IMR-90 (cell line): ENCODE results near the gene SOCS2. TPM values are rescaled to one million over a fixed set of nuclear protein-coding genes. Genes with fewer than 3 reads are reported as not detected.

ENCODE experiments used
- ATAC-seq: fragments of 200-7000 bp; cut with Tn5 transposase; 2 replicates; pipeline ENCODE4 v1.9.1; 2020; ENCODE audit warnings: low read depth, mild to moderate bottlenecking, moderate library complexity
- BruUV-seq: library from RNA; stranded (reverse); fragments of 400-500 nt; replicated peaks from 2 replicates; lab custom pipeline; 2021; lab: Mats Ljungman, UMichigan
- CTCF ChIA-PET: fragments of 300-600 bp; formaldehyde crosslinking; extraction: SDS; loops from one replicate; lab custom pipeline; 2021; ENCODE audit warnings: antibody characterized with exemption; lab: Yijun Ruan, JAX
- POLR2A ChIA-PET: fragments of 300-600 bp; sonication (Branson Sonifier 250); formaldehyde crosslinking; loops from one replicate; lab custom pipeline; 2022; ENCODE audit warnings: antibody characterized with exemption; ENCODE audit not compliant: unreplicated experiment; lab: Charles Lee
- DNase-seq: peaks from one replicate; pipeline ENCODE4 v3.0.0; 2013
- H2AFZ ChIP-seq: replicated peaks from 2 replicates; pipeline ENCODE3; 2013; ENCODE audit warnings: low read length, mild to moderate bottlenecking; ENCODE audit not compliant: poor library complexity
- H2AK5ac ChIP-seq: 2 replicates; pipeline ENCODE4 v1.6.1; 2013; ENCODE audit warnings: low read depth, low read length, inconsistent platforms
- H2AK9ac ChIP-seq: replicated peaks from 2 replicates; pipeline ENCODE3; 2013; ENCODE audit warnings: mild to moderate bottlenecking, low read depth, low read length, moderate library complexity; ENCODE audit not compliant: poor library complexity
- H2BK120ac ChIP-seq: 2 replicates; pipeline ENCODE4 v1.6.1; 2013; ENCODE audit warnings: low read depth, low read length, inconsistent platforms
- H2BK15ac ChIP-seq: 3 replicates; pipeline ENCODE4 v1.6.1; 2013; ENCODE audit warnings: low read depth, low read length, inconsistent platforms
- H2BK20ac ChIP-seq: 2 replicates; pipeline ENCODE4 v1.6.1; 2013; ENCODE audit warnings: low read depth, mild to moderate bottlenecking, inconsistent platforms, low read length, moderate library complexity
- H2BK5ac ChIP-seq: 2 replicates; pipeline ENCODE4 v1.6.1; 2013; ENCODE audit warnings: mild to moderate bottlenecking, low read depth, low read length, inconsistent platforms; ENCODE audit not compliant: poor library complexity, severe bottlenecking
- H3K14ac ChIP-seq: replicated peaks from 2 replicates; pipeline ENCODE4 v1.6.1; 2013; ENCODE audit warnings: low read depth, low read length, inconsistent platforms
- H3K18ac ChIP-seq: 2 replicates; pipeline ENCODE4 v1.6.1; 2013; ENCODE audit warnings: low read depth, low read length, control low read depth
- H3K23ac ChIP-seq: 2 replicates; pipeline ENCODE4 v1.6.1; 2013; ENCODE audit warnings: low read depth, low read length, inconsistent platforms
- H3K27ac ChIP-seq: 2 replicates; pipeline ENCODE4 v1.5.1; 2013; ENCODE audit warnings: mild to moderate bottlenecking, control low read depth, low read length; ENCODE audit not compliant: insufficient read depth
- H3K27me3 ChIP-seq: 2 replicates; pipeline ENCODE4 v1.6.1; 2013; ENCODE audit warnings: low read length; ENCODE audit not compliant: control insufficient read depth, insufficient read depth
- H3K36me3 ChIP-seq: 2 replicates; pipeline ENCODE4 v1.6.1; 2013; ENCODE audit warnings: low read length, mixed read lengths; ENCODE audit not compliant: control insufficient read depth, insufficient read depth
- H3K4ac ChIP-seq: 2 replicates; pipeline ENCODE4 v1.6.1; 2013; ENCODE audit warnings: low read depth, low read length, inconsistent platforms
- H3K4me1 ChIP-seq: 2 replicates; pipeline ENCODE4 v1.6.1; 2013; ENCODE audit warnings: low read length, mixed read lengths; ENCODE audit not compliant: control insufficient read depth, insufficient read depth
- H3K4me2 ChIP-seq: 2 replicates; pipeline ENCODE4 v1.6.1; 2013; ENCODE audit warnings: low read depth, mild to moderate bottlenecking, control low read depth, low read length, moderate library complexity
- H3K4me3 ChIP-seq: 2 replicates; pipeline ENCODE4 v1.5.1; 2013; ENCODE audit warnings: low read depth, mild to moderate bottlenecking, control low read depth, low read length, moderate library complexity; ENCODE audit not compliant: insufficient read depth
- H3K56ac ChIP-seq: 2 replicates; pipeline ENCODE4 v1.6.1; 2013; ENCODE audit warnings: low read length, inconsistent platforms; ENCODE audit not compliant: insufficient read depth; ENCODE audit errors: extremely low read depth
- H3K79me1 ChIP-seq, 2 experiments: 2 replicates each; pipeline ENCODE4 v1.6.1; 2013; ENCODE audit warnings: low read length in 2 of 2, inconsistent platforms in 1 of 2, low read depth in 1 of 2
- H3K9ac ChIP-seq: 2 replicates; pipeline ENCODE4 v1.6.1; 2013; ENCODE audit warnings: low read depth, low read length, control low read depth
- H3K9me1 ChIP-seq: 2 replicates; pipeline ENCODE4 v1.6.1; 2013; ENCODE audit warnings: low read length, inconsistent platforms; ENCODE audit not compliant: insufficient read depth
- H3K9me3 ChIP-seq: 2 replicates; pipeline ENCODE4 v1.6.1; 2013; ENCODE audit warnings: low read length; ENCODE audit not compliant: control insufficient read depth, insufficient read depth
- H4K20me1 ChIP-seq: 2 replicates; pipeline ENCODE4 v1.6.1; 2013; ENCODE audit warnings: low read length, inconsistent platforms; ENCODE audit not compliant: insufficient read depth
- H4K5ac ChIP-seq: 2 replicates; pipeline ENCODE4 v1.6.1; 2013; ENCODE audit warnings: mild to moderate bottlenecking, low read depth, low read length, control low read depth
- H4K8ac ChIP-seq, 2 experiments: 2 replicates each; pipeline ENCODE4 v1.6.1; 2013; ENCODE audit warnings: low read depth in 2 of 2, low read length in 2 of 2, control low read depth in 1 of 2, inconsistent platforms in 1 of 2
- H4K91ac ChIP-seq: 2 replicates; pipeline ENCODE4 v1.6.1; 2013; ENCODE audit warnings: low read depth, low read length, inconsistent platforms; ENCODE audit not compliant: insufficient read depth
- CEBPB ChIP-seq: IDR thresholded peaks from 2 replicates; pipeline ENCODE4 v1.6.1; 2012; ENCODE audit warnings: low read depth, low read length, improper control_type of control experiment
- CHD1 ChIP-seq: IDR thresholded peaks from 2 replicates; pipeline ENCODE4 v1.6.1; 2012; ENCODE audit warnings: low read depth, low read length, improper control_type of control experiment
- FOS ChIP-seq: fragments of 150-350 bp; IDR thresholded peaks from 2 replicates; pipeline ENCODE4 v1.6.1; 2016; ENCODE audit warnings: low read depth, low read length
- MAFK ChIP-seq: IDR thresholded peaks from 2 replicates; pipeline ENCODE4 v1.6.1; 2012; ENCODE audit warnings: low read depth, low read length, improper control_type of control experiment
- MAZ ChIP-seq: IDR thresholded peaks from 2 replicates; pipeline ENCODE4 v1.6.1; 2012; ENCODE audit warnings: low read depth, mild to moderate bottlenecking, low read length, improper control_type of control experiment, moderate library complexity, borderline replicate concordance
- MXI1 ChIP-seq: IDR thresholded peaks from 2 replicates; pipeline ENCODE4 v1.6.1; 2012; ENCODE audit warnings: low read depth, mild to moderate bottlenecking, low read length, moderate library complexity, borderline replicate concordance
- POLR2A ChIP-seq: IDR thresholded peaks from 2 replicates; pipeline ENCODE4 v1.6.1; 2012; ENCODE audit warnings: mild to moderate bottlenecking, low read depth, low read length
- RAD21 ChIP-seq: IDR thresholded peaks from 2 replicates; pipeline ENCODE4 v1.6.1; 2012; ENCODE audit warnings: low read length, improper control_type of control experiment
- RCOR1 ChIP-seq: IDR thresholded peaks from 2 replicates; pipeline ENCODE4 v1.6.1; 2012; ENCODE audit warnings: mild to moderate bottlenecking, low read length, improper control_type of control experiment; ENCODE audit not compliant: insufficient replicate concordance
- RFX5 ChIP-seq: IDR thresholded peaks from 2 replicates; pipeline ENCODE4 v1.8.0; 2012; ENCODE audit warnings: low read depth, mild to moderate bottlenecking, low read length, moderate library complexity
- SMC3 ChIP-seq: fragments of 150-350 bp; IDR thresholded peaks from 2 replicates; pipeline ENCODE4 v1.6.1; 2016; ENCODE audit warnings: low read depth, mild to moderate bottlenecking, antibody characterized with exemption, low read length, moderate library complexity
- USF2 ChIP-seq: fragments of 150-350 bp; IDR thresholded peaks from 2 replicates; pipeline ENCODE4 v1.6.1; 2017; ENCODE audit warnings: mild to moderate bottlenecking, antibody characterized with exemption, low read length, low read depth
- WGBS, 2 experiments: methylation state at CpG; one replicate each; pipeline versions ENCODE4 v1.1.5 to v1.1.7; 2013; ENCODE audit warnings: missing lambda C conversion rate in 2 of 2; ENCODE audit not compliant: insufficient read length in 1 of 2; ENCODE audit errors: extremely low coverage in 2 of 2; 5-methylcytosine and 5-hydroxymethylcytosine counted together
- dilution Hi-C: fragments of 300-500 bp; cut with HindIII; formaldehyde crosslinking; loops from one replicate; pipeline ENCODE4 v1.14.3; 2018; ENCODE audit warnings: low sequenced_read_pairs; ENCODE audit not compliant: unreplicated experiment
- in situ Hi-C: fragments of 300-500 bp; cut with MboI; formaldehyde crosslinking; loops from 3 replicates; pipeline ENCODE4 v1.14.3; 2019; ENCODE audit warnings: low sequenced_read_pairs, inconsistent platforms, mixed read lengths
- intact Hi-C: fragments of 100-400 bp; cut with micrococcal nuclease; formaldehyde crosslinking; loops from 2 replicates; pipeline ENCODE4 v1.10.0; 2022
- polyA plus RNA-seq, 3 experiments: library from polyadenylated mRNA; depleted of rRNA; stranded (reverse); fragments of >200 nt; gene quantifications; 2 replicates each; pipeline ENCODE4 v1.2.3, GENCODE V29; 2012; ENCODE audit warnings: low replicate concordance in 1 of 3
- total RNA-seq: library from RNA; depleted of rRNA; stranded (reverse); fragments of >200 nt; gene quantifications from 2 replicates; pipeline ENCODE4 v1.2.3, GENCODE V29; 2012
- TF ChIP-seq, protein P1 (sequence below): fragments of 150-350 bp; IDR thresholded peaks from 2 replicates; pipeline ENCODE4 v1.6.1; 2016; ENCODE audit warnings: low read depth, mild to moderate bottlenecking, low read length, moderate library complexity, borderline replicate concordance

Gene SOCS2
- total and polyA plus RNA-seq, 2 of the 4 experiments (the other 2 are of a cell fraction), result 12.0 to 12.4 TPM

DNA sequence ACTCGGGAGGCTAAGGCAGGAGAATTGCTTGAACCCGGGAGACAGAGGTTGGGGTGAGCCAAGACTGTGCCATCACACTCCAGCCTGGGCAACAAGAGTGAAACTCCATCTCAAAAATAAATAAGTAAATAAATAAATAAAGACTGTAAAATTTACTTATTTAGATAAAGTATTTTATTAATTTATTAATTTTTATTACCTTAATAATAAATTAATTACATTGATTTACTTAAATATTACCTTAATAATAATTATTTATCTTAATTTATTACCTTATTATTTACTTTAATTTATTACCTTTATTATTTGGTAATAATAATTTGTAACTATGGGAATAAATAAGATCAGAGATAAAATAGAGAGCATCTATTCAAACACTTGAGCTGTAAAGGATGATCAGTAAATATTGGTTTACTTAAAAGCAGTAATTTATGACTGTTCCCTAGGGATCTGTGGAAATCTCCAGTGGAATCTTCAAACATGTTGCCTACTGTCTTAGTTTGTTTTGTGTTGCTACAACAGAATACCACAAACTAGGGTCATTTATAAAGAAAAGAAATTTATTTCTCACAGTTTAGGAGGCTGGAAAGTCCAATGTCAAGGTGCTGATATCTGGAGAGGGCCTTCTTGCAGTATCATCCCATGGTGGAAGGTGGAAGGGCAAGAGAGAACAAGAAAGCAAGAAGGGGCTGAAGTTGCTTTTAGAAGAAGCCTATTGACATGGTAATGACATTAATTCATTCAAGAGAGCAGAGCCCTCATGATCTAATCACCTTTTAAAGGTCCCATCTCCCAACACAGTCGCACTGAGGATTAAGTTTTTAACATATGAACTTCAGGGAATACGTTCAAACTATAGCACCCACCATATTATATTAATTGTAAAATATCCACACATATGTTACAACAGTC is 37.1 kb downstream of the SOCS2 start:
- CTCF ChIA-PET, result interaction anchor here (0.5 kb wide), 1 partner anchor 606 kb away, joined by 3 read pairs; no protein-coding TSS in a partner anchor
- no peak overlapping the region for H2BK5ac ChIP-seq

More for the DNA sequence above, 37.1 kb downstream of the SOCS2 start:
- H3K9me1 ChIP-seq, result no peaks in the 10 kb centered on the region
- no peak overlapping the region for H2BK120ac ChIP-seq
- H4K20me1 ChIP-seq, result no peaks in the 10 kb centered on the region
- no peak for ATAC-seq
- no peak overlapping the region for H2AK5ac ChIP-seq
- H4K91ac ChIP-seq, result no peak overlapping the region
- H2AFZ ChIP-seq, result no peak overlapping the region
- no peak for TF ChIP-seq FOS
- TF ChIP-seq, protein P1, sequence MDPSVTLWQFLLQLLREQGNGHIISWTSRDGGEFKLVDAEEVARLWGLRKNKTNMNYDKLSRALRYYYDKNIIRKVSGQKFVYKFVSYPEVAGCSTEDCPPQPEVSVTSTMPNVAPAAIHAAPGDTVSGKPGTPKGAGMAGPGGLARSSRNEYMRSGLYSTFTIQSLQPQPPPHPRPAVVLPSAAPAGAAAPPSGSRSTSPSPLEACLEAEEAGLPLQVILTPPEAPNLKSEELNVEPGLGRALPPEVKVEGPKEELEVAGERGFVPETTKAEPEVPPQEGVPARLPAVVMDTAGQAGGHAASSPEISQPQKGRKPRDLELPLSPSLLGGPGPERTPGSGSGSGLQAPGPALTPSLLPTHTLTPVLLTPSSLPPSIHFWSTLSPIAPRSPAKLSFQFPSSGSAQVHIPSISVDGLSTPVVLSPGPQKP, result no peak
- TF ChIP-seq SMC3, result no peak
- no peak for TF ChIP-seq MAZ
- TF ChIP-seq MAFK, result no peak
- TF ChIP-seq USF2, result no peak
- no peak for TF ChIP-seq RCOR1
- TF ChIP-seq POLR2A, result no peak
- no peak for TF ChIP-seq CHD1
- no peak for TF ChIP-seq RFX5
- no peak for TF ChIP-seq CEBPB
- no peak for TF ChIP-seq RAD21
- no peak for TF ChIP-seq MXI1
- no peaks in the 10 kb centered on the region for H3K9me3 ChIP-seq
- no peaks in the 10 kb centered on the region for H3K27me3 ChIP-seq
- no peaks in the 10 kb centered on the region for H3K79me1 ChIP-seq
- no peak overlapping the region for H3K4me2 ChIP-seq
- no peak for DNase-seq
- no peak overlapping the region for H3K23ac ChIP-seq
- H2AK9ac ChIP-seq, result no peak overlapping the region
- H3K9ac ChIP-seq, result no peak overlapping the region
- H2BK20ac ChIP-seq, result no peak overlapping the region
- no peaks in the 10 kb centered on the region for H3K4me1 ChIP-seq
- H3K18ac ChIP-seq, result no peak overlapping the region
- intact Hi-C loops, result no loop called here
- in situ Hi-C loops, result no loop called here
- H2BK15ac ChIP-seq, result no peak overlapping the region
- no peak overlapping the region for H3K56ac ChIP-seq
- POLR2A ChIA-PET, result no interaction called here
- WGBS, 2 experiments, result no CpG with 5 or more reads among the region's 4 CpGs
- H3K14ac ChIP-seq, result no peak overlapping the region
- no peak overlapping the region for H4K5ac ChIP-seq
- no TSS peak for BruUV-seq
- H4K8ac ChIP-seq, result no peak overlapping the region
- no peak overlapping the region for H3K4me3 ChIP-seq
- no peaks in the 10 kb centered on the region for H3K36me3 ChIP-seq
- dilution Hi-C loops, result no loop called here
- H3K27ac ChIP-seq, result no peak overlapping the region
- H3K4ac ChIP-seq, result no peak overlapping the region
